HEK293 (cell line): ENCODE measurements around the gene VWA3B.

ENCODE experiments used
- CTCF ChIA-PET: fragments of 350-600 bp; formaldehyde crosslinking; extraction: SDS; loops from one replicate; lab custom pipeline; 2021; ENCODE audit warnings: antibody characterized with exemption; lab: Yijun Ruan, JAX
- POLR2A ChIA-PET: fragments of 300-600 bp; formaldehyde crosslinking; extraction: SDS; loops from one replicate; lab custom pipeline; 2020; ENCODE audit warnings: antibody characterized with exemption, inconsistent platforms; lab: Yijun Ruan, JAX
- H3K27ac ChIP-seq: fragments of 200-500 bp; sonication (Bioruptor generic); 2 replicates; pipeline ENCODE4 v1.5.1; 2014; ENCODE audit warnings: low read depth, low read length, control low read depth, inconsistent platforms; ENCODE audit errors: extremely low read depth
- H3K36me3 ChIP-seq, 2 experiments: fragments of 200-500 bp in 1 of 2; sonication (Bioruptor generic) in 1 of 2; 1 replicate in 1 of 2; 2 replicates in 1 of 2; pipeline ENCODE4 v1.5.1; 2014 to 2017; ENCODE audit warnings: inconsistent platforms in 2 of 2, low read length in 2 of 2; ENCODE audit not compliant: control insufficient read depth in 2 of 2, insufficient read depth in 1 of 2
- H3K4me1 ChIP-seq: fragments of 200-500 bp; sonication (Bioruptor generic); 2 replicates; pipeline ENCODE4 v1.5.1; 2014; ENCODE audit warnings: mild to moderate bottlenecking, low read length, inconsistent platforms; ENCODE audit not compliant: control insufficient read depth, insufficient read depth
- H3K4me3 ChIP-seq: 2 replicates; pipeline ENCODE4 v1.5.1; 2011; ENCODE audit warnings: low read depth, mild to moderate bottlenecking, control low read depth, low read length, moderate library complexity
- H3K9me3 ChIP-seq: fragments of 200-500 bp; sonication (Bioruptor generic); 2 replicates; pipeline ENCODE4 v1.5.1; 2014; ENCODE audit warnings: low read depth, low read length, inconsistent platforms; ENCODE audit not compliant: control insufficient read depth, insufficient read depth
- ATF2 ChIP-seq: fragments of 450-650 bp; formaldehyde crosslinking; IDR thresholded peaks from 2 replicates; pipeline ENCODE4 v1.5.1; 2016; ENCODE audit warnings: missing biosample characterization, missing genetic modification characterization, low read depth
- PRDM1 ChIP-seq: fragments of 450-650 bp; formaldehyde crosslinking; IDR thresholded peaks from 2 replicates; pipeline ENCODE4; 2016; ENCODE audit warnings: missing biosample characterization, missing genetic modification characterization
- SP2 ChIP-seq: fragments of 450-650 bp; formaldehyde crosslinking; IDR thresholded peaks from 2 replicates; pipeline ENCODE4 v1.5.1; 2016; ENCODE audit warnings: missing biosample characterization, missing genetic modification characterization
- TCF7L2 ChIP-seq: IDR thresholded peaks from 2 replicates; pipeline ENCODE4 v1.6.1; 2011; ENCODE audit warnings: low read depth, mild to moderate bottlenecking, inconsistent platforms, low read length, moderate library complexity, borderline replicate concordance
- ZBTB20 ChIP-seq: fragments of 450-650 bp; formaldehyde crosslinking; IDR thresholded peaks from 2 replicates; pipeline ENCODE4 v1.5.1; 2016; ENCODE audit warnings: missing biosample characterization, missing genetic modification characterization
- ZBTB49 ChIP-seq: fragments of 450-650 bp; formaldehyde crosslinking; IDR thresholded peaks from 2 replicates; pipeline ENCODE4 v1.5.1; 2016; ENCODE audit warnings: missing biosample characterization, missing genetic modification characterization, low read depth
- ZNF121 ChIP-seq: fragments of 450-650 bp; formaldehyde crosslinking; IDR thresholded peaks from 2 replicates; pipeline ENCODE4 v1.5.1; 2016; ENCODE audit warnings: missing biosample characterization, missing genetic modification characterization
- ZNF140 ChIP-seq: fragments of 450-650 bp; formaldehyde crosslinking; IDR thresholded peaks from 2 replicates; pipeline ENCODE4 v1.5.1; 2016; ENCODE audit warnings: missing biosample characterization, missing genetic modification characterization
- ZNF2 ChIP-seq: fragments of 450-650 bp; formaldehyde crosslinking; IDR thresholded peaks from 2 replicates; pipeline ENCODE4 v1.5.1; 2016; ENCODE audit warnings: missing biosample characterization, missing genetic modification characterization
- ZNF202 ChIP-seq: fragments of 450-650 bp; formaldehyde crosslinking; IDR thresholded peaks from 2 replicates; pipeline ENCODE4 v1.5.1; 2016; ENCODE audit warnings: missing biosample characterization, missing genetic modification characterization, borderline replicate concordance
- ZNF223 ChIP-seq: fragments of 450-650 bp; formaldehyde crosslinking; IDR thresholded peaks from 2 replicates; pipeline ENCODE4 v1.5.1; 2016; ENCODE audit warnings: missing biosample characterization, missing genetic modification characterization
- ZNF324 ChIP-seq: fragments of 450-650 bp; formaldehyde crosslinking; IDR thresholded peaks from 2 replicates; pipeline ENCODE4 v1.5.1; 2016; ENCODE audit warnings: missing biosample characterization, missing genetic modification characterization
- ZNF366 ChIP-seq: fragments of 450-650 bp; formaldehyde crosslinking; conservative IDR thresholded peaks from 2 replicates; pipeline ENCODE4 v1.5.1; 2016; ENCODE audit warnings: missing biosample characterization, missing genetic modification characterization
- ZNF404 ChIP-seq: fragments of 450-650 bp; formaldehyde crosslinking; IDR thresholded peaks from 2 replicates; pipeline ENCODE4 v1.5.1; 2017; ENCODE audit warnings: missing biosample characterization, missing genetic modification characterization
- ZNF416 ChIP-seq: fragments of 450-650 bp; formaldehyde crosslinking; IDR thresholded peaks from 2 replicates; pipeline ENCODE4 v1.5.1; 2016; ENCODE audit warnings: missing biosample characterization, missing genetic modification characterization
- ZNF426 ChIP-seq: fragments of 450-650 bp; formaldehyde crosslinking; IDR thresholded peaks from 2 replicates; pipeline ENCODE4 v1.5.1; 2017; ENCODE audit warnings: missing biosample characterization, missing genetic modification characterization, mild to moderate bottlenecking, inconsistent platforms, moderate library complexity
- ZNF518A ChIP-seq: fragments of 450-650 bp; formaldehyde crosslinking; conservative IDR thresholded peaks from 2 replicates; pipeline ENCODE4 v1.5.1; 2016; ENCODE audit warnings: low read depth, missing biosample characterization, missing genetic modification characterization
- ZNF561 ChIP-seq: fragments of 450-650 bp; IDR thresholded peaks from 2 replicates; pipeline ENCODE4 v1.5.1; 2018; ENCODE audit warnings: missing biosample characterization, missing genetic modification characterization, borderline replicate concordance
- ZNF621 ChIP-seq: fragments of 450-650 bp; formaldehyde crosslinking; IDR thresholded peaks from 2 replicates; pipeline ENCODE4 v1.5.1; 2017; ENCODE audit warnings: missing biosample characterization, missing genetic modification characterization
- ZNF639 ChIP-seq: fragments of 450-650 bp; formaldehyde crosslinking; IDR thresholded peaks from 2 replicates; pipeline ENCODE4 v1.5.1; 2016; ENCODE audit warnings: missing biosample characterization, missing genetic modification characterization
- ZNF768 ChIP-seq: fragments of 450-650 bp; formaldehyde crosslinking; IDR thresholded peaks from 2 replicates; pipeline ENCODE4 v1.5.1; 2018; ENCODE audit warnings: missing biosample characterization, mild to moderate bottlenecking, missing genetic modification characterization
- ZSCAN30 ChIP-seq: fragments of 450-650 bp; IDR thresholded peaks from 2 replicates; pipeline ENCODE4 v1.5.1; 2018; ENCODE audit warnings: missing biosample characterization, mild to moderate bottlenecking, missing genetic modification characterization, moderate library complexity

Gene VWA3B

GRCh38 chr2:98282109-98282508 is 195.1 kb downstream of the VWA3B start:
- Histone ChIP-seq H3K4me1 (no peaks in the 10 kb centered on the region), H3K4me3 (no peak overlapping the region), H3K36me3 (no peaks in the 10 kb centered on the region), H3K9me3 (no peaks in the 10 kb centered on the region), H3K27ac (no peak overlapping the region)
- CTCF ChIA-PET, result no interaction called here
- POLR2A ChIA-PET, result no interaction called here
- TF ChIP-seq ZNF223 (tag by site-specific recombination) (no peak), ZBTB20 (tag by site-specific recombination) (no peak), PRDM1 (tag by site-specific recombination) (no peak), ZNF324 (no peak), ZNF426 (no peak), ZNF2 (no peak), ATF2 (tag by site-specific recombination) (no peak), ZSCAN30 (no peak), TCF7L2 (no peak), ZNF639 (tag by site-specific recombination) (no peak), ZNF140 (tag by site-specific recombination) (no peak)

- Histone ChIP-seq H3K4me1 (no peaks in the 10 kb centered on the region), H3K9me3 (no peaks in the 10 kb centered on the region), H3K4me3 (no peak overlapping the region), H3K36me3 (no peaks in the 10 kb centered on the region)
- CTCF ChIA-PET, result no interaction called here
- TF ChIP-seq ZNF121 (tag by site-specific recombination), result no peak
- no peak for TF ChIP-seq ZNF621 (tag by site-specific recombination)
- no peak for TF ChIP-seq ZNF404 (tag by site-specific recombination)
- TF ChIP-seq ZBTB49 (tag by site-specific recombination), result no peak
- no peak for TF ChIP-seq ZNF561 (tag by site-specific recombination)
- no peak for TF ChIP-seq SP2 (tag by site-specific recombination)
- no peak for TF ChIP-seq ZNF366 (tag by site-specific recombination)
- TF ChIP-seq, all 188 proteins: peak for 0
- H3K27ac ChIP-seq, result no peak overlapping the region
- POLR2A ChIA-PET, result no interaction called here
Observed at GRCh38 chr2:98293030-98293429, 206.1 kb downstream of the VWA3B start.

GRCh38 chr2:98293931-98294687 is 207.1 kb downstream of the VWA3B start:
- H3K4me3 ChIP-seq, result no peak overlapping the region
- no peak overlapping the region for H3K27ac ChIP-seq
- CTCF ChIA-PET, result no interaction called here
- no peaks in the 10 kb centered on the region for H3K9me3 ChIP-seq
- no peaks in the 10 kb centered on the region for H3K36me3 ChIP-seq
- no peaks in the 10 kb centered on the region for H3K4me1 ChIP-seq
- POLR2A ChIA-PET, result no interaction called here
- TF ChIP-seq ZNF518A (tag by site-specific recombination), result no peak
- no peak for TF ChIP-seq ZNF140 (tag by site-specific recombination)
- no peak for TF ChIP-seq ZNF202 (tag by site-specific recombination)
- TF ChIP-seq ZNF416 (tag by site-specific recombination), result no peak
- TF ChIP-seq ZNF768 (tag by site-specific recombination), result no peak
